GM12878 (cell line): ENCODE measurements around the gene RARA. TPM values are rescaled to one million over a fixed set of nuclear protein-coding genes. Genes with fewer than 3 reads are reported as not detected.

Experiments used
- ATAC-seq: fragments of 200-7000 bp; cut with Tn5 transposase; 3 replicates; pipeline ENCODE4 v1.9.1; 2020; ENCODE audit warnings: mild to moderate bottlenecking, moderate library complexity
- BruUV-seq: library from RNA; stranded (reverse); fragments of 400-500 nt; replicated peaks from 2 replicates; lab custom pipeline; 2021; lab: Mats Ljungman, UMichigan
- CTCF ChIA-PET: fragments of 300-600 bp; sonication (Branson Sonifier 250); formaldehyde crosslinking; extraction: SDS; loops from one replicate; lab custom pipeline; 2021; ENCODE audit warnings: inconsistent platforms; lab: Yijun Ruan, JAX
- POLR2A ChIA-PET: fragments of 350-600 bp; formaldehyde crosslinking; extraction: SDS; loops from one replicate; lab custom pipeline; 2021; ENCODE audit warnings: inconsistent platforms; lab: Charles Lee
- RAD21 ChIA-PET: fragments of 300-600 bp; sonication (Branson Sonifier 250); formaldehyde crosslinking; loops from one replicate; lab custom pipeline; 2023; ENCODE audit warnings: antibody characterized with exemption; ENCODE audit not compliant: unreplicated experiment; lab: Charles Lee
- SMC1A ChIA-PET: fragments of 300-600 bp; sonication (Branson Sonifier 250); formaldehyde crosslinking; loops from one replicate; lab custom pipeline; 2023; ENCODE audit not compliant: unreplicated experiment, uncharacterized antibody; lab: Charles Lee
- DNase-seq: peaks from one replicate; pipeline ENCODE4 v3.0.0-alpha.2; 2011; ENCODE audit warnings: low read depth, low spot score
- FAIRE-seq: peaks from 3 replicates; lab custom pipeline; 2011; peaks lifted over from hg19 to GRCh38; lab: Jason Lieb, UNC
- H2AFZ ChIP-seq: 2 replicates; pipeline ENCODE4 v1.6.0; 2011; ENCODE audit warnings: low read depth, low read length, control low read depth; ENCODE audit not compliant: control insufficient read depth
- H3K27ac ChIP-seq: 2 replicates; pipeline ENCODE4 v1.5.1; 2011; ENCODE audit warnings: control low read depth; ENCODE audit not compliant: control insufficient read depth, insufficient read depth
- H3K27me3 ChIP-seq, 2 experiments: replicated peaks in 1 of 2; 2 replicates each; pipeline versions ENCODE4 v1.6.0 to v1.6.1; 2011; ENCODE audit warnings: low read length in 1 of 2; ENCODE audit not compliant: control insufficient read depth in 2 of 2, insufficient read depth in 2 of 2
- H3K36me3 ChIP-seq, 2 experiments: 2 replicates each; pipeline ENCODE4 v1.5.1; 2011; ENCODE audit warnings: low read length in 1 of 2; ENCODE audit not compliant: control insufficient read depth in 2 of 2, insufficient read depth in 2 of 2
- H3K4me1 ChIP-seq: 2 replicates; pipeline ENCODE4 v1.6.1; 2011; ENCODE audit warnings: mild to moderate bottlenecking, low read length, moderate library complexity, mixed read lengths; ENCODE audit not compliant: control insufficient read depth, insufficient read depth
- H3K4me2 ChIP-seq: 2 replicates; pipeline ENCODE4 v1.6.0; 2011; ENCODE audit warnings: control low read depth; ENCODE audit not compliant: control insufficient read depth, insufficient read depth
- H3K4me3 ChIP-seq: fragments of 200-600 bp; sonication (generic); 2 replicates; pipeline ENCODE4 v1.5.1; 2016
- H3K79me2 ChIP-seq: 2 replicates; pipeline ENCODE4 v1.6.0; 2011; ENCODE audit warnings: low read length; ENCODE audit not compliant: control insufficient read depth, insufficient read depth
- H3K9ac ChIP-seq: 2 replicates; pipeline ENCODE4 v1.8.0; 2011; ENCODE audit warnings: low read length, control low read depth, mixed read lengths; ENCODE audit not compliant: control insufficient read depth, insufficient read depth
- H3K9me3 ChIP-seq: replicated peaks from 3 replicates; pipeline ENCODE4 v1.5.1; 2011; ENCODE audit warnings: mild to moderate bottlenecking, low read length; ENCODE audit not compliant: control insufficient read depth, insufficient read depth
- H4K20me1 ChIP-seq: 2 replicates; pipeline ENCODE4 v1.6.0; 2011; ENCODE audit not compliant: control insufficient read depth, insufficient read depth
- CEBPZ ChIP-seq: fragments of 150-350 bp; IDR thresholded peaks from 2 replicates; pipeline ENCODE4 v1.6.1; 2016; ENCODE audit warnings: low read depth, low read length
- MEF2A ChIP-seq: IDR thresholded peaks from 2 replicates; pipeline ENCODE4 v1.6.1; 2011; ENCODE audit warnings: low read depth, mild to moderate bottlenecking, low read length, moderate library complexity; ENCODE audit not compliant: insufficient read depth
- RUNX3 ChIP-seq: IDR thresholded peaks from 2 replicates; pipeline ENCODE4 v1.6.1; 2012; ENCODE audit warnings: low read length, inconsistent platforms
- SPI1 ChIP-seq: IDR thresholded peaks from 2 replicates; pipeline ENCODE4 v1.6.1; 2011; ENCODE audit warnings: low read depth, mild to moderate bottlenecking, low read length, moderate library complexity, borderline replicate concordance; ENCODE audit not compliant: insufficient read depth
- STAT3 ChIP-seq: IDR thresholded peaks from 2 replicates; pipeline ENCODE4 v1.6.1; 2011; ENCODE audit warnings: low read depth, low read length, improper control_type of control experiment
- TCF3 ChIP-seq: IDR thresholded peaks from 2 replicates; pipeline ENCODE4 v1.6.1; 2012; ENCODE audit warnings: low read depth, mild to moderate bottlenecking, low read length, borderline replicate concordance; ENCODE audit not compliant: insufficient read depth
- ZBED1 ChIP-seq: IDR thresholded peaks from 2 replicates; pipeline ENCODE4 v1.6.1; 2016; ENCODE audit warnings: borderline replicate concordance
- ZNF217 ChIP-seq: fragments of 450-650 bp; IDR thresholded peaks from 2 replicates; pipeline ENCODE4 v1.6.1; 2017; ENCODE audit warnings: antibody characterized with exemption, mild to moderate bottlenecking
- WGBS: methylation state at CpG from one replicate; pipeline ENCODE4 v1.1.6; 2016; ENCODE audit warnings: low lambda C conversion rate; ENCODE audit not compliant: insufficient replicate concordance, insufficient coverage; ENCODE audit errors: missing lambda C conversion rate; 5-methylcytosine and 5-hydroxymethylcytosine counted together
- in situ Hi-C: fragments of 300-500 bp; cut with MboI; formaldehyde crosslinking; loops from 9 replicates; pipeline ENCODE4 v1.14.3; 2018; ENCODE audit warnings: mixed read lengths
- intact Hi-C: fragments of 100-400 bp; cut with micrococcal nuclease; formaldehyde crosslinking; loops from one replicate; pipeline ENCODE4 v1.14.2; 2022; ENCODE audit not compliant: unreplicated experiment
- polyA plus RNA-seq, 11 experiments: library from polyadenylated mRNA; depleted of rRNA in 4 of 11; unstranded in 6 of 11; stranded (reverse) in 5 of 11; fragments of >200 nt; fragmentation: Nextera tagmentation in 4 of 11; fragmentation: Illumina TruSeq in 1 of 11; extraction: Ambion mirVana in 4 of 11; extraction: Trizol in 1 of 11; gene quantifications; 1 replicate in 1 of 11; 2 replicates in 10 of 11; pipeline versions ENCODE4 v1.2.1 to v1.2.3, GENCODE V29; 2011 to 2016; ENCODE audit warnings: inconsistent platforms in 2 of 11, missing spikeins in 2 of 11, low read depth in 1 of 11
- total RNA-seq, 4 experiments: library from RNA; depleted of rRNA in 3 of 4; stranded (reverse); fragments of >200 nt in 3 of 4; fragmentation: Illumina TruSeq in 1 of 4; extraction: Trizol in 1 of 4; gene quantifications; 2 replicates each; pipeline versions ENCODE4 v1.2.1 to v1.2.3, GENCODE V29; 2013 to 2021

Gene RARA
- total and polyA plus RNA-seq, 10 of the 15 experiments (the other 5 are each of a cell fraction or from before 2014, with no cell fraction given): 0.13 to 33.6 (median 13.6) TPM

- no peak overlapping the region for H3K9ac ChIP-seq
- no peak for DNase-seq
- peaks cover 24% of the 10 kb centered on the region for H3K4me1 ChIP-seq
- SMC1A ChIA-PET: no interaction called here
- H4K20me1 ChIP-seq: no peaks in the 10 kb centered on the region; the same call in 1 of the 2 replicates
- in situ Hi-C loops (no loop called here), intact Hi-C loops (no loop called here)
- no peak for FAIRE-seq
- peaks cover 22 to 23% of the 10 kb centered on the region in 2 experiments for H3K36me3 ChIP-seq
- no peak overlapping the region for H3K4me2 ChIP-seq
- H2AFZ ChIP-seq: no peak overlapping the region
- no TSS peak for BruUV-seq
- H3K27me3 ChIP-seq: no peaks in the 10 kb centered on the region
- no peaks in the 10 kb centered on the region for H3K9me3 ChIP-seq
- peaks cover 49% of the 10 kb centered on the region for H3K79me2 ChIP-seq
- H3K27ac ChIP-seq: no peak overlapping the region
- POLR2A ChIA-PET: no interaction called here
- TF ChIP-seq ZNF217 (no peak), TCF3 (no peak), ZBED1 (no peak), STAT3 (no peak), MEF2A (no peak)
- WGBS: 85% methylated on average over 8 of the region's 8 CpGs
- no peak overlapping the region for H3K4me3 ChIP-seq
- CTCF ChIA-PET: no interaction called here
- no peak for ATAC-seq
- RAD21 ChIA-PET: interaction anchor here (1.5 kb wide), 1 partner anchor 18 kb away, joined by 3 read pairs; no protein-coding TSS in a partner anchor
Observed at GRCh38 chr17:40337351-40337750, 28.4 kb downstream of the RARA start.

- intact Hi-C loops: no loop called here
Observed at GRCh38 chr17:40338058-40338457, 29.1 kb downstream of the RARA start.

More at GRCh38 chr17:40338058-40338457, 29.1 kb downstream of the RARA start:
- Histone ChIP-seq H3K4me3 (no peak overlapping the region), H3K9ac (no peak overlapping the region)
- DNase-seq: no peak
- TF ChIP-seq RUNX3: peak; percentile 25; the same call in 1 of the 2 replicates
- no peak for TF ChIP-seq CEBPZ
- TF ChIP-seq SPI1: peak; percentile 68
- TF ChIP-seq, all 136 proteins: peak for 2
- ATAC-seq: no peak
- H3K27me3 ChIP-seq: no peaks in the 10 kb centered on the region
- no TSS peak for BruUV-seq
- H2AFZ ChIP-seq: no peak overlapping the region
- ChIA-PET POLR2A (no interaction called here), RAD21 (no interaction called here), CTCF (interaction anchor here (1.0 to 1.9 kb wide), 3 partner anchors 12 to 35 kb away, joined by 4 to 7 read pairs (median 4); no protein-coding TSS in a partner anchor), SMC1A (no interaction called here)
- 79% methylated on average over 5 of the region's 5 CpGs for WGBS
- H3K36me3 ChIP-seq: peaks cover 20 to 22% of the 10 kb centered on the region in 2 experiments
- peaks cover 50% of the 10 kb centered on the region for H3K79me2 ChIP-seq
- no peaks in the 10 kb centered on the region; the same call in 1 of the 2 replicates for H4K20me1 ChIP-seq
- H3K27ac ChIP-seq: no peak overlapping the region
- FAIRE-seq: no peak
- H3K4me2 ChIP-seq: no peak overlapping the region
- in situ Hi-C loops: no loop called here
- H3K4me1 ChIP-seq: peaks cover 28% of the 10 kb centered on the region
- H3K9me3 ChIP-seq: no peaks in the 10 kb centered on the region
